ENCODE results near the gene FRMD4A.
"Not testable (repeated sequence)": the region's sequence is repeated elsewhere in the genome, so short reads cannot be mapped to it uniquely, and the experiment has no call there.

FRMD4A gene

GRCh38 chr10:13834581-13835286, 496.0 kb downstream of the FRMD4A start:
- no peak for DNase-seq

GRCh38 chr10:13831711-13832141, 499.0 kb downstream of the FRMD4A start:
- no peak for DNase-seq

- DNase-seq = no peak
These were observed 500.3 kb downstream of the FRMD4A start for GRCh38 chr10:13830385-13830784.

DNA sequence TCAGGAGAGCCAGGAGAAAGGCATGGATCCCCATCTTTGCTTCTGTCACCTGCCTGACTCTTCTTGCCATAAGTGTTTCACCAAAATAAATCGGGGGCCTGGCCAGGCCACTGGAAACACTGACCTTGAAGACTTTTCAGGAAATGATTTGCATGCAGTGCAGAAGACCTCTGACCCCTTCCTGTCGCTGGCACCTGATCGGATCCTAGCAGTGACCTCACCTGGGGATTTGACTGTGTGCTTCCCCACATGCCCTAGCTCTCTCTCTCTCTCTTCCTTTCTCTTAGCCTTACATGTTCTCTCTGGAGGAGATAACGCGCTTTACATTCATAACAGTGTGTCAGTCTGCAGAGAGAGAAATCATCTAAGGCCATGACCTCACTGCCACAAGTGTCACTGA, 500.9 kb downstream of the FRMD4A start:
- DNase-seq = no peak

DNA sequence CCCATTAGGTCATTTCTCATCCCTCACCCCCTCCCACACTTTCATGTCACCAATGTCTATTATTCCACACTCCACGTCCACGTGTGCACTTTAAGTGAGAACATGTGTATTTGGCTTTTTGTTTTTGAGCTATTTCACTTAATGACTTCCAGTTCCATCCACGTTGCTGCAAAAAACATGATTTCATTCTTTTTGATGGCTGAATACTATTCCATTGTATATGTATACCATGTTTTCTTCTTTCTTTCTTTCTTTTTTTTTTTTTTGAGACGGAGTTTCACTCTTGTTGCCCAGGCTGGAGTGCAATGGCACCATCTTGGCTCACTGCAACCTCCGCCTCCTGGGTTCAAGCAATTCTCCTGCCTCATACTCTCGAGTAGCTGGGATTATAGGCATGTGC, 502.4 kb downstream of the FRMD4A start:
- DNase-seq = not testable (repeated sequence)

- no peak for DNase-seq
These were observed 503.5 kb downstream of the FRMD4A start for GRCh38 chr10:13827076-13827797.

- no peak for DNase-seq
These were observed 506.9 kb downstream of the FRMD4A start for GRCh38 chr10:13823709-13824405.

DNA sequence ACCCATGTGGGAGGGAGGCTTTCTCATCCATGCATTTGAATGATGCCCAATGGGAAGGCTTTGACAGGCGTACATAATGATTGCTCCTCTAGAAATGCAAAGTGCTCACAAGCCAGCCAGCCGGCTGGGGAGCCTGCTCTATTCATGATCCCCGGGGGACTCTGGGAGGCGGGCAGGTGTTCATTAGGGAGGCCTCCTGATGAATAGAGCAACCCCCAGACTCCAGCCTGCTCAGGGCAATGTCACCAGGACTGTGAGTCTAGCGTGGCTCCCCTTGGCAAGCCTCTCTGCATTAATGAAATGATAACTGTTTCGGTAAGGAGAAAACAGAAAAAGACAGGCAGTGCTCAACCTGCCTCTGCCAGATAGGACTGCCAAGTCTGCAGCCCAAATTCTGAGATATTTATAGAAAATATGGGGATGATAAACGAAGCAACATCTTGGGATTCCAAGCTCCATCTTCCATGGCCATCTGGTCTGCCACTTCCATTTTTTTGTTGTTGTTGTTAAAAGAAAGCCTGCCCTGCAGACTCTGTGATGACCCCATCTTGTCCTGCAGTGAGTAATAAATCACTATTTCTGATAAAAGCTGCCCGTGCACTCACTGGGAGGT, 507.5 kb downstream of the FRMD4A start:
- DNase-seq = no peak

- DNase-seq = no peak
These were observed 508.2 kb downstream of the FRMD4A start for GRCh38 chr10:13822490-13822889.

GRCh38 chr10:13820964-13821337, 509.8 kb downstream of the FRMD4A start:
- no peak for DNase-seq

GRCh38 chr10:13820119-13820963, 510.4 kb downstream of the FRMD4A start:
- DNase-seq = no peak

DNA sequence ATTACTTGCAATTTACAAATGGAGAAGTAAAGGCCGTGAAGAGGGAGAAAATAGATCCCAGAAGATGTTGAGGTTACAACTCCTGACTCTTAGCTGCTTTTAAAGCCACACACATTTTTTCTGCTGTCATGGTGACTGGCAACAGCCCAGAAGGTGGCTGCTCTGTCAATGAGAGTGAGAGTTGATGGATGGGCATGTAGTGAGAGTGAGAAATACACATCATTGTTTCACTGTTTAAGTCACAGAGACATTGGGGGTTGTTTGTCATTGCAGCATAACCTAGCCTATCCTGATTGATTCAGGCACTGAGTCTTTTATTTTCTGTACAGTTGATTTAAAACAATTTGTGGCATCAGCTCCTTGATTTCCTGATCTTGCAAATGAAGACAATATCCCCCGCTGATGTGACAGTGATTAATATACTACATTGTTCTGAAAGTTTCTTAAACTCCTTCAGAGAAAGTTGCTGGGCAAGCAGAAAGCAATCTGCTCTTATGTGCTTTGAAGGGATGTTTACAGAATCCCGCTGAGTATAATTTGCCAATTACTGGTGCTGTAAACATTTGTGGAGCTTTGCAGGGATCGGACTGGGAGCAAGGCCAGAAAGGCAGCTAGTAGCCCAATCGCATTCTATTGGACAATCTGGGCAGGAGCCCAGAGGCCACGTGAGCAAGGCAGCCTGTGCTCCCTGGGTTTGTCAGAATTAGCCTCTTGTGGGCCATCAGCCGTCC, 514.4 kb downstream of the FRMD4A start:
- no peak for DNase-seq

DNA sequence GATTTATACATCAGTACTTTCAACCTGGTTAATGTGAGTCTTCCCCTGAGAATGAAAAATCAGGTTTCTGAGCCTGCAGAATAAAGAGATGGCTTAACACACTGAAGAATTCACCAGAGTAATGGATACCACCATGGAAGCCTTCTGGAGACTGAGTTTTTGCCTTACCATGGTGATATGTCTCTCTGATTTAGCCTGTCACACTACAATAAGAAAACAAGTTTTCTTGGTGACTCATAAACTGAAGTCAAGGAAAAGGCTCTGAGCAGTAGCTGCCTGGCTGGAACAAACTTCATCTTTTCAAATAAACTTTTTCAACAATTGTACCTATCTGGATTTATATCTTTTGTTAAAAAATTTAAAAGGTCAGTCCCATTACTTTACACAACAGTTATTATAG, 515.0 kb downstream of the FRMD4A start:
- DNase-seq = no peak

- DNase-seq = no peak
These were observed 517.2 kb downstream of the FRMD4A start for GRCh38 chr10:13813550-13813949.

- DNase-seq = no peak
These were observed 517.9 kb downstream of the FRMD4A start for GRCh38 chr10:13812804-13813203.

- DNase-seq = no peak
These were observed 520.2 kb downstream of the FRMD4A start for GRCh38 chr10:13810568-13810967.

DNA sequence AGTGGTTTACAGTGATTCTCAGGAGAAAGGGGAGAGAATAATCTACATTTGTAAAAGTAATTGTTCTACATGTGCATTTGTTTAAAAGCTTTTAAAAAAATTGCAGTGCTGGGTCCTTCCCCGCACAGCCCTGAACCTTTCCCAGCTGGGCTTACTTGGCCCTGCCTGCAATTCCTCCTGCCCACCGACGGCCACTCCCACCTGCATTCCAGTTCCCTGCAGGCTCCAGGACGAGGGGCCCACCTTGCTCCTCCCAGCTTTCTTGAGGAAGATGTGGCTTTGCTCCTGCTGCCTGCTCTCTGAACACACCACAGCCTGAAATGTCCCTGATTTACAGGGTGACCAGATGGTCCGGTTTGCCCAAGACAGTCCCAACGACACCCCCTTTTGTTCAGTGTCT, 521.3 kb downstream of the FRMD4A start:
- DNase-seq = no peak

- DNase-seq = no peak
These were observed 522.0 kb downstream of the FRMD4A start for GRCh38 chr10:13808556-13809391.

GRCh38 chr10:13806419-13806818, 524.3 kb downstream of the FRMD4A start:
- DNase-seq = no peak
